Ascending aorta (tissue), 2 donors: ENCODE data around the gene HIGD1A. TPM values are rescaled to one million over a fixed set of nuclear protein-coding genes. Genes with fewer than 3 reads are reported as not detected.

Experiments used
- DNase-seq, 2 donors: peaks; one replicate each; pipeline ENCODE4 v3.0.0-alpha.2; 2019; ENCODE audit warnings: low spot score in 2 of 2
- H3K27ac ChIP-seq, 2 donors: fragments of 200-600 bp; sonication (generic); one replicate each; pipeline ENCODE4 v1.5.1; 2016 to 2017; ENCODE audit warnings: mild to moderate bottlenecking in 1 of 2
- H3K27me3 ChIP-seq: fragments of 200-600 bp; sonication (generic); one replicate; pipeline ENCODE4 v1.5.1; 2017
- H3K36me3 ChIP-seq, 2 donors: fragments of 200-600 bp; sonication (generic); one replicate each; pipeline ENCODE4 v1.5.1; 2016
- H3K4me1 ChIP-seq, 2 donors: fragments of 200-600 bp; sonication (generic); one replicate each; pipeline ENCODE4 v1.5.1; 2016 to 2017; ENCODE audit warnings: mild to moderate bottlenecking in 1 of 2
- H3K4me3 ChIP-seq, 2 donors: fragments of 200-600 bp; sonication (generic); one replicate each; pipeline ENCODE4 v1.5.1; 2016 to 2017; ENCODE audit warnings: mild to moderate bottlenecking in 1 of 2
- H3K9me3 ChIP-seq, 2 donors: fragments of 200-600 bp; sonication (generic); one replicate each; pipeline ENCODE4 v1.5.1; 2016
- intact Hi-C: fragments of 100-400 bp; cut with DNase I; formaldehyde crosslinking; loops from one replicate; pipeline ENCODE4 v1.15.1; 2023
- total RNA-seq: library from RNA; depleted of rRNA; stranded (reverse); fragments of >200 nt; gene quantifications from one replicate; pipeline ENCODE4 v1.1.0, GENCODE V29; 2016
- TF ChIP-seq, protein P1 (sequence below), 3 experiments: fragments of 200-600 bp in 2 of 3; fragments of 450-650 bp in 1 of 3; sonication (generic) in 2 of 3; IDR thresholded peaks; one replicate each; pipeline ENCODE4 v1.5.1; 2016 to 2019; ENCODE audit warnings: antibody characterized with exemption in 3 of 3, mild to moderate bottlenecking in 1 of 3, moderate library complexity in 1 of 3

The HIGD1A gene
- 109 TPM for total RNA-seq

DNA sequence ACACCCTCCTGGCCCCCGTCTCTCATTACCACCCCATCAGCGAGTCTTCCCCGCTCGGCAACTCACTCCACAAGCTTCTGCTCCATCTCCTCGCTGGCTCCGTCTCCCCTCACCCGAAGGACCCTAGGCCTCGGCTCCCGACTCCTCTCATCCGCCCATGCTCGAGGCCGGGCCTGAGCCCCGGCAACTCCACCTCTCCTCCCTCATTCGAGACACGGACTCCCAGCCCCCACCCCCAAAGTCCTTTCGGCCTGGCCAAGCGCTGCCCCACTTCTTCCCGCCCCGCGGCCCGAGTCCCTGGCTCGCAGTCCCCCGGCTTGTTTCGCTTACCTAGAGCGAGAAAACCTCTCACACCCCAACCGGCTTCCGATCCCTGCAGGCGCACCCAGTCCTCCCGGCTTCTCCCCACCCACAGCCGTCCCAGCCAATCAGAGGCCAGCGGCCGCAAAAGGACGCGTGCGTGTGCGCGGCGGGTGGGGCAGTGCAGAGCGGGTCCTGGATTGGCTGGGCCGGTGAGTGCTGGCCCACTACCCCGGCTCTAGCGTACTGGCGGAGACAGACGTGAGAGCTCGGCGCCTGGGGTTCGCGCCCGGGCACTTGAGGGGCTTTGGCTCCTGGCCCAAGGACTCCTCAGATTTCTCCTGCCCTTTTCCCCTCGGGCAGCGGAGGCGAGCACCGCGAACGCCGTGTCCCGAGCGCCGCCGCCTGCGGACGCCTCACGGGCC is at the start of gene HIGD1A:
Gene HIGD1A, minus strand, starts transcription at position 385 of the 725 bp plus-strand sequence. CDS start 10,237 bp downstream, outside the sequence.
- peak; percentile 87 to 97 for DNase-seq
- H3K4me3 ChIP-seq, result peak within 1 kb of the TSS; percentile 74 to 85
- no peaks in the 10 kb centered on the region for H3K9me3 ChIP-seq
- intact Hi-C loops, result loop anchor here (2.0 kb wide), 2 partner anchors 23 to 31 kb away; partner anchors contain the start of gene CCDC13
- no peaks in the 10 kb centered on the region for H3K27me3 ChIP-seq
- peak within 1 kb of the TSS; percentile 96 to 97 for H3K27ac ChIP-seq
- TF ChIP-seq, protein P1, sequence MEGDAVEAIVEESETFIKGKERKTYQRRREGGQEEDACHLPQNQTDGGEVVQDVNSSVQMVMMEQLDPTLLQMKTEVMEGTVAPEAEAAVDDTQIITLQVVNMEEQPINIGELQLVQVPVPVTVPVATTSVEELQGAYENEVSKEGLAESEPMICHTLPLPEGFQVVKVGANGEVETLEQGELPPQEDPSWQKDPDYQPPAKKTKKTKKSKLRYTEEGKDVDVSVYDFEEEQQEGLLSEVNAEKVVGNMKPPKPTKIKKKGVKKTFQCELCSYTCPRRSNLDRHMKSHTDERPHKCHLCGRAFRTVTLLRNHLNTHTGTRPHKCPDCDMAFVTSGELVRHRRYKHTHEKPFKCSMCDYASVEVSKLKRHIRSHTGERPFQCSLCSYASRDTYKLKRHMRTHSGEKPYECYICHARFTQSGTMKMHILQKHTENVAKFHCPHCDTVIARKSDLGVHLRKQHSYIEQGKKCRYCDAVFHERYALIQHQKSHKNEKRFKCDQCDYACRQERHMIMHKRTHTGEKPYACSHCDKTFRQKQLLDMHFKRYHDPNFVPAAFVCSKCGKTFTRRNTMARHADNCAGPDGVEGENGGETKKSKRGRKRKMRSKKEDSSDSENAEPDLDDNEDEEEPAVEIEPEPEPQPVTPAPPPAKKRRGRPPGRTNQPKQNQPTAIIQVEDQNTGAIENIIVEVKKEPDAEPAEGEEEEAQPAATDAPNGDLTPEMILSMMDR (IDR thresholded peaks at IDR 0.05), result no peak
- H3K36me3 ChIP-seq, result no peaks in the 10 kb centered on the region
- peaks cover 0 to 34% of the 10 kb centered on the region in 2 donors for H3K4me1 ChIP-seq

DNA sequence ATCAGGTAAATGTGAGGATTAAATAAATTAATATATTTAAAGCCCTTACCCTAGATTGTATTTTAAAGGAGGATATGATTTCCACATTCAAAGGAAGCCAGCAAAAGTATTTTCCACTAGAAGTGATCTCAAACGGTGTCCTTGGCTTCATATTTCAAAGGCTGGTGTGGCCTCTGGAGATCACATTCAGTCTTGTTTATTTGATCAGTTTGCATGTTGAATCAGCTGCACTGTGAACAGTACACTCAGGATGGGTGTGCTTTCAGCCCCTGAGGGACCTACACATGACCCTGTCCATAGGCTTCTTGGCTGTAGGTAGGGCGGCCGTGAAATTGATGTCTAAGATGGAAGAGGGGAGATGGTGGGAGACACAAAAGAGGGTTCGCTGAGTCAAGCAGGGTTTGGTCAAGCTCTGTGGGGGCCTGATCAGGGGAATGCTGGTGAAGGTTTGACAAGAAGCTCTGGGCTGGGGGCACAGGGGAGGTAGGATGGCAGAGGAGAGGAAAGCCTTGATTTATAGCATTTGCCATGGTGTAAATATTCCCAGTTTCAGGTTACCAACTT is 49.5 kb upstream of the HIGD1A start:
- intact Hi-C loops, result no loop called here
- H3K9me3 ChIP-seq, result no peaks in the 10 kb centered on the region
- no peaks in the 10 kb centered on the region for H3K27me3 ChIP-seq
- TF ChIP-seq, protein P1 (IDR thresholded peaks at IDR 0.05), result no peak
- DNase-seq, result no peak
- H3K4me1 ChIP-seq, result peaks cover 0 to 19% of the 10 kb centered on the region in 2 donors
- H3K27ac ChIP-seq, result no peak overlapping the region
- H3K4me3 ChIP-seq, result no peak overlapping the region
- no peaks in the 10 kb centered on the region for H3K36me3 ChIP-seq

DNA sequence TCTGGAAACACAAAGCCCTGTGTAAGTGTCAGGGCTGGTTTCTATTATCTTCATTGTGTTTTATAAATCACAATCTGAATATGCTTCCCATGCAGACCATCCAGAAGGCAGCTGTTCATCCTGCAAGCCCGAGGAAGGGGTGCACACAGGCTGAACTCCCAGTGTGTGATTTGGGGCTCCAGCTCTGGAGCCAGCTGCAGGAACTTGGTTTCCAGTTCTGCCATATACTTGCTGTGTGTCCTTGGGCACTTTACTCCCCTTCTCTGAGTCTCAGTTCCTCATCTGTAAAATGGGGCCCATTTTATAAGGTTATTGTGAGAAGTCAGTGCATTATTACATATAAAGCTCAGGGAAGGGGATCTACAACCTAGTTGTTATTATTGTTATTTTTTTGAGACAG is 48.8 kb upstream of the HIGD1A start:
- TF ChIP-seq, protein P1 (IDR thresholded peaks at IDR 0.05), result no peak
- Histone ChIP-seq H3K27me3 (no peaks in the 10 kb centered on the region), H3K27ac (peak overlapping the region; percentile 57 to 71), H3K4me3 (no peak overlapping the region), H3K9me3 (no peaks in the 10 kb centered on the region), H3K4me1 (peaks cover 0 to 19% of the 10 kb centered on the region in 2 donors), H3K36me3 (no peaks in the 10 kb centered on the region)
- intact Hi-C loops, result no loop called here
- DNase-seq, result no peak

DNA sequence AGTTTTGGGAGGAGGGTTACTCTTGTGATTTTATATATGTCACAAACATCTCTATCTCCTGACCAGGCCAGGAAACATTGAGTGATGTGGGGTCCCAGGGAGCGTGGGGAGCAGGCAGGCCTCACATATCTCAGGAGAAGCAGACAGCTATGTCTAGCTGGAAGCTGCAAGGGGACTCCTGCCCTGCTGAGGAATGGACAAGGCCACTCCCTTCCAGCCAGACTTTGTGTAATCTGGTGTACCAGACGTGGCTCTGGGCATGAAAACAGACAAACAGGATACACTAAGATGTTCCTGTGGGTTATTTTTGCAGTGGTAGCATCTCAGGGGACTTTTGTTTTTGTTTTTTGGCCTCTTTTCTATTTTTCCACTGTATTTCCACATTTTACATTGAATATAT is 48.2 kb upstream of the HIGD1A start:
- TF ChIP-seq, protein P1 (IDR thresholded peaks at IDR 0.05), result no peak
- DNase-seq, result peak in 1 of 2 donors; percentile 71
- no peaks in the 10 kb centered on the region for H3K9me3 ChIP-seq
- no peaks in the 10 kb centered on the region for H3K27me3 ChIP-seq
- no peaks in the 10 kb centered on the region for H3K36me3 ChIP-seq
- intact Hi-C loops, result no loop called here
- peak overlapping the region; percentile 57 to 71 for H3K27ac ChIP-seq
- H3K4me1 ChIP-seq, result peaks cover 0 to 22% of the 10 kb centered on the region in 2 donors
- H3K4me3 ChIP-seq, result no peak overlapping the region

DNA sequence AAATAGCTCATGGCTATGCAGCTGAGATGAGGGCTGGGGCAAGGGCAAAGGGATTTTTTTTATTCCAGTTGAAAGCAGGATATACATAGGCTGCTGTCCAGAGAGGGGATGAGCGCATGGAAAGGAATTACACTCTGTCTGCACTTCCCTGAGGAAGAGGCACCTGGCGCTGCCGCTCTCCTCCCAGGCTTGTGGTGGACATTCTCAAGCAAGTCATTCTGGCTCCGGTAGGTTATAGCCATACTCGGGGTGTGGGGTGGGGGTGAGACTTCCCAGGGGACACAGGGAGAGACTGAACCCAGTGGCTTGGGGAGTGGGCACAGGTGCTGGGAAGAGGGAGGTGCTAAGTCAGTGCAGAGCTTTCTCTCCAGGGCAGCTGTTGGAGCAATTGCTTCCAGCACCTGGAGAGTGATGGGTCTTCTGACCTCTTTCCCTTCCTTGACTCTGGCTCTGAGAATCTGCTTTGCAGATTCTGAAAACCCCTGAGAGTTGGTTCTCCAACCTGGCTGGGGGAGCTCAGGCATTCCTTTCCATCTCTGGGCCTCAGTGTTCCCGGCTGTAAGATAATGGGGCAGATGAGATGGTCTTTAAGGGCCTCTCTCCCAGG is 47.0 kb upstream of the HIGD1A start:
- peak overlapping the region; percentile 57 to 71 for H3K27ac ChIP-seq
- peaks cover 2 to 30% of the 10 kb centered on the region in 2 donors for H3K4me1 ChIP-seq
- H3K4me3 ChIP-seq, result no peak overlapping the region
- H3K36me3 ChIP-seq, result no peaks in the 10 kb centered on the region
- DNase-seq, result no peak
- no peaks in the 10 kb centered on the region for H3K27me3 ChIP-seq
- H3K9me3 ChIP-seq, result no peaks in the 10 kb centered on the region
- intact Hi-C loops, result no loop called here
- TF ChIP-seq, protein P1 (IDR thresholded peaks at IDR 0.05), result no peak
